Mucosa of descending colon (tissue), 3 donors: Measurements from ENCODE around the gene IL31RA. TPM values are rescaled to one million over a fixed set of nuclear protein-coding genes. Genes with fewer than 3 reads are reported as not detected.

Experiments used
- ATAC-seq: fragments of 200-7000 bp; cut with Tn5 transposase; one replicate; pipeline ENCODE4 v1.9.1; 2020; ENCODE audit warnings: mild to moderate bottlenecking, moderate library complexity
- DNase-seq, 3 donors: peaks; one replicate each; pipeline ENCODE4 v3.0.0-alpha.2; 2020
- H3K36me3 ChIP-seq: fragments of 200-600 bp; one replicate; pipeline ENCODE4 v1.8.0; 2021; ENCODE audit warnings: low read depth, mild to moderate bottlenecking
- H3K4me1 ChIP-seq: fragments of 200-600 bp; one replicate; pipeline ENCODE4 v1.8.0; 2021; ENCODE audit warnings: low read depth, mild to moderate bottlenecking
- H3K4me3 ChIP-seq: fragments of 200-600 bp; one replicate; pipeline ENCODE4 v1.8.0; 2021; ENCODE audit warnings: mild to moderate bottlenecking
- H3K9me3 ChIP-seq: fragments of 200-600 bp; one replicate; pipeline ENCODE4 v1.8.0; 2021; ENCODE audit warnings: mild to moderate bottlenecking
- intact Hi-C, 2 donors: fragments of 100-400 bp; cut with DNase I in 1 of 2; cut with micrococcal nuclease in 1 of 2; formaldehyde crosslinking; loops; one replicate each; pipeline versions ENCODE4 v1.11.0 to v1.11.1; 2022; cut with DNase I, micrococcal nuclease
- total RNA-seq, 3 donors: library from RNA; stranded (reverse); fragmentation: NEBNext Ultra II Directional in 2 of 3; extraction: Animal tissue kit (Norgen Biotek cat#: 25700) in 2 of 3; gene quantifications; one replicate each; pipeline versions ENCODE4 v1.2.1 to v1.2.4, GENCODE V29; 2021 to 2023
- TF ChIP-seq, protein P1 (sequence below): fragments of 200-600 bp; IDR thresholded peaks from one replicate; pipeline ENCODE4 v1.8.0; 2022; ENCODE audit warnings: antibody characterized with exemption, mild to moderate bottlenecking
- donor health status: DM: no; HTN: no; CAD: no; lungs with moderate emphysema.
- donor health status: DM: no; HTN: no; CAD: no.
- donor health status: DM: no; HTN: yes; CAD: no.

Gene IL31RA
- total RNA-seq, 3 donors from 2014 or later, result 0.12 TPM; not detected in 2

DNA sequence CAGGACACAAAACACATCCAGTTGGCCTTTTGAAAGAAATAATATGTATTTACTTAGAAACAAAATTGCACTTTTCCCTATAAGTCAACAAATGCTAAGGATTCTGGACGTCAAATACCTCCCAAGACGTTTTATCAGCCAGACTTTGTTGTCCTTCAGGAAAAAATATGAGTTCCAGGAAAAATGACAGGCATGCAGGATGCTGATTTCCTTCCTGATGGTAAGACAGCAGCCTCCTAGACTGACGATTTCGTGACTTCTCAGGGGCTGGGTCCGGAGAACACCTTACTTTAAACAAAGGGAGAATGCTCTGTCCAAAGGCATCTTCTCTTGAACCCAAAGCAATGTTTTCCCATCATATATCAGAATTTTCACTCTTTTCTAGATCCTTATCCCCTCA lies 74.6 kb downstream of the IL31RA start:
- Histone ChIP-seq H3K9me3 (no peaks in the 10 kb centered on the region), H3K4me1 (no peaks in the 10 kb centered on the region), H3K36me3 (no peaks in the 10 kb centered on the region), H3K4me3 (no peak overlapping the region)
- ATAC-seq (no peak), DNase-seq (no peak)
- TF ChIP-seq, protein P1, sequence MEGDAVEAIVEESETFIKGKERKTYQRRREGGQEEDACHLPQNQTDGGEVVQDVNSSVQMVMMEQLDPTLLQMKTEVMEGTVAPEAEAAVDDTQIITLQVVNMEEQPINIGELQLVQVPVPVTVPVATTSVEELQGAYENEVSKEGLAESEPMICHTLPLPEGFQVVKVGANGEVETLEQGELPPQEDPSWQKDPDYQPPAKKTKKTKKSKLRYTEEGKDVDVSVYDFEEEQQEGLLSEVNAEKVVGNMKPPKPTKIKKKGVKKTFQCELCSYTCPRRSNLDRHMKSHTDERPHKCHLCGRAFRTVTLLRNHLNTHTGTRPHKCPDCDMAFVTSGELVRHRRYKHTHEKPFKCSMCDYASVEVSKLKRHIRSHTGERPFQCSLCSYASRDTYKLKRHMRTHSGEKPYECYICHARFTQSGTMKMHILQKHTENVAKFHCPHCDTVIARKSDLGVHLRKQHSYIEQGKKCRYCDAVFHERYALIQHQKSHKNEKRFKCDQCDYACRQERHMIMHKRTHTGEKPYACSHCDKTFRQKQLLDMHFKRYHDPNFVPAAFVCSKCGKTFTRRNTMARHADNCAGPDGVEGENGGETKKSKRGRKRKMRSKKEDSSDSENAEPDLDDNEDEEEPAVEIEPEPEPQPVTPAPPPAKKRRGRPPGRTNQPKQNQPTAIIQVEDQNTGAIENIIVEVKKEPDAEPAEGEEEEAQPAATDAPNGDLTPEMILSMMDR, result no peak
- intact Hi-C loops, result no loop called here

- Histone ChIP-seq H3K36me3 (no peaks in the 10 kb centered on the region), H3K9me3 (no peaks in the 10 kb centered on the region), H3K4me1 (no peaks in the 10 kb centered on the region), H3K4me3 (no peak overlapping the region)
- no peak for DNase-seq
- TF ChIP-seq, protein P1, result no peak
- intact Hi-C loops, result no loop called here
- no peak for ATAC-seq
These were observed 75.3 kb downstream of the IL31RA start for GRCh38 chr5:55926476-55926875.

- Histone ChIP-seq H3K36me3 (no peaks in the 10 kb centered on the region), H3K4me1 (no peaks in the 10 kb centered on the region), H3K9me3 (no peaks in the 10 kb centered on the region), H3K4me3 (no peak overlapping the region)
- DNase-seq (no peak), ATAC-seq (no peak)
- TF ChIP-seq, protein P1, result no peak
- intact Hi-C loops, result no loop called here
These were observed 76.9 kb downstream of the IL31RA start for GRCh38 chr5:55927861-55928655.

DNA sequence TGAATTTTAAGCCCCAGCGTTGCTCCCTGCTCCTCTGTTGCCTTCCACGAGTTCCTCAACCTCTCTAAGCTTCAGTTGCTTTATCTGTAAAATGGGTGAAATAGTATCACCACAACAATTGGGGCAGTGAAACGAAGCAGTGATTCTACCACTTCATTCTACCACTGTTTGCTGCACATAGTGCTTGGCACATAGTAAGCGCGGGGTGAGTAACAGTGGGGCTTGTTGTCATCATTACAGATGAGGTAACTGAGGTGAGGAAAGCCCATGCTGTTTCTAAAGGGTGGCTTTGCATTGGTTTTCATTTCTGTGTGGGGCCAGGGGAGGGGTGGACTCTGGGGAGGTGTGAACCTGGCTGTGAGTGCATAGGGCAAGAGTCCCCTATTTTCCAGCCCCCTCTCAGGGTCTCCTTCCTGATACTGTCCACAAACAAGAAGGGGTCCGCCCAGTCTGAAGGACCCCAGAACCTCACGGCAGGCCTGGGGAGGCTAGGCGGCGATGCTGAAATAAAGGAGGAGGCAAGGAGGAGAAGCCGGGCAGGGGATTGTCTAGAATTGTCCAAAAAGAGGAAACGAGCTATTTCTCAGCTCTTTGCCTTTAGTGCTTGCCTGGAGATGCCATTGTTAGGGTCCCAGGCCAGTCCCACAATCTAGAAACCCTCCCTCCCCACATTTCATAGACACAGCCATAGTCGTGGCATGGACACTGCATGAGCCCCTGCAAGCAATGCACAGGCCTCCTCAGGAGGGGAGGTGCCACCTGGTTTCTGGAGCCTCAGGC lies 78.1 kb downstream of the IL31RA start:
- no peaks in the 10 kb centered on the region for H3K4me1 ChIP-seq
- H3K4me3 ChIP-seq, result no peak overlapping the region
- TF ChIP-seq, protein P1, result no peak
- H3K36me3 ChIP-seq, result no peaks in the 10 kb centered on the region
- intact Hi-C loops, result no loop called here
- no peak for ATAC-seq
- H3K9me3 ChIP-seq, result no peaks in the 10 kb centered on the region
- DNase-seq, result no peak

GRCh38 chr5:55932700-55933099 lies 81.5 kb downstream of the IL31RA start:
- TF ChIP-seq, protein P1, result no peak
- H3K36me3 ChIP-seq, result no peaks in the 10 kb centered on the region
- no peak overlapping the region for H3K4me3 ChIP-seq
- intact Hi-C loops, result no loop called here
- ATAC-seq (no peak), DNase-seq (no peak)
- no peaks in the 10 kb centered on the region for H3K4me1 ChIP-seq
- no peaks in the 10 kb centered on the region for H3K9me3 ChIP-seq
